HS-5 (cell line): Measurements from ENCODE around the gene DMRT1.
A peak's percentile ranks its signal among the peaks of the same experiment; 100 is the strongest.
"Not testable (repeated sequence)": the region's sequence is repeated elsewhere in the genome, so short reads cannot be mapped to it uniquely, and the experiment has no call there.

Experiments
- DNase-seq: peaks from one replicate; pipeline ENCODE4 v3.0.0-alpha.2; 2012; ENCODE audit warnings: low read depth

DMRT1 gene

DNA sequence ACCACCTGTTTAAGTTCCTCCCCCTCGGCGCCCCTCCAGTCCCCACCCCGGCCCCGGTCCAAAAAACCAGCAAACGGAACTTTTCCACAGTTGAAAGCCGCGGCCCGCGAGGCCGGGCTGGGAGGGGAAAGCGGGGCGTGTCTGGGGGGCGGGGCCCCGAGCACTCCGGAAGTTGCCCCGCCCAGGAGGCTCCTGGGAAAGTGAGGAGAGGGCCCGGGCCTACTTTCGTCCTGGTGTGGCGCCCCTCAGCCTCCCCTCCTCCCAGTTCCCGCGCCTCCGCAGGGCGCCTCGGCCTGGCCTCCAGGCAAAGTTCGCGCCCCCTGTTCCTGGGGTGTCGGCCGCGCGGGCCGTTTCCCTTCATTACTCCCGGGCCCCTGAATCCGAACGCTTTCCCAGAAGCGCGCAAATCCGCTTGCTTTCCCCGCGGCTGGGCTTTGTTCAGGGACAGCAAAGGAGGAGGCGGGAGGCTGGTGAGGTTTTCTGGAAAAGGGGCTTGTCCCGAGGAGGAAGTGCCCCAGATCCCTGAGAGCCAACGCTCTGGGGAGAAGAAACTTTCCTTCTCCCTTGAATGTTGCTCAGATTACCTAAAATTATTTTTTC, 130.5 kb downstream of the DMRT1 start:
- DNase-seq, result no peak

DNA sequence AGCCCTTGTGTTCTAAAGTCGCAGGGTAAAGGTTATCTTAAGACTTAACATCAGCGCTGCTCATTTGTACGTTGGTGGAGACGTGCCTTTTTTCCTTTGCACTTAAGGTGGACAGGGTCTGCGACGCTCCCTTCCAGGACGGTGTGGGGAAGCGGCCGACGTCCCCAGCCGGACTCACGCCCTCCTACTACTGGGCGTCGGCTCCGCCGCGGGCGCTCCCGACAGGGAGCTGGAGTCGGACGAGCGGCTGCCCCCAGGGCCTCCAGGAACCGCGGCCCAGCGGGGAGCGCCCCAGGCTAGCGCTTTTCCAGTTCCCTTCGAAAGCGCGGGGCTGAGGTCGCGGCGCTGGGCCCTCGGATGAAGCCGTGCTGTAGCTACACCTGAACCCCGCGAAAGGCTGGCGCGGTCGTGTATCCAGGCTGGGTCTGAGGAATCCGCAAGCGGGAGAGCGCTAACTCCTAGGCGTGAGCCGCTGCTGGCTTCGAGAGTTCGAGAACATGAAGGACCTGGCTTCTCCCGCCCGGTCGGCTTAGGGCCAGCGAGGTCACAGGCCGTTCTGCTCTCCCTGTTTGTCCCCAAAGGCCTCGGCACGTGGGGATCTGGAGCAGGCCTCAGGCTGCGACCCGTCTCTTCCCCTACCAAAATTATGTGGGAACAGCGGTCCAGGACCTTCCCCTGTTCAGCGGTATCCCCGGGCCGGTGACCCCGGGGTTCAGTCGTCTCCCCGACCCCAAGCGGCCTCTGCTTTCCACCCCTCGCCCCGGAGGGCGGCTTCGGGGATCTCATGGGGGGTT, 131.2 kb downstream of the DMRT1 start:
- DNase-seq, result no peak

GRCh38 chr9:973295-973834, 131.9 kb downstream of the DMRT1 start:
- no peak for DNase-seq

- no peak for DNase-seq
Measured at GRCh38 chr9:974031-974995, 132.8 kb downstream of the DMRT1 start.

DNA sequence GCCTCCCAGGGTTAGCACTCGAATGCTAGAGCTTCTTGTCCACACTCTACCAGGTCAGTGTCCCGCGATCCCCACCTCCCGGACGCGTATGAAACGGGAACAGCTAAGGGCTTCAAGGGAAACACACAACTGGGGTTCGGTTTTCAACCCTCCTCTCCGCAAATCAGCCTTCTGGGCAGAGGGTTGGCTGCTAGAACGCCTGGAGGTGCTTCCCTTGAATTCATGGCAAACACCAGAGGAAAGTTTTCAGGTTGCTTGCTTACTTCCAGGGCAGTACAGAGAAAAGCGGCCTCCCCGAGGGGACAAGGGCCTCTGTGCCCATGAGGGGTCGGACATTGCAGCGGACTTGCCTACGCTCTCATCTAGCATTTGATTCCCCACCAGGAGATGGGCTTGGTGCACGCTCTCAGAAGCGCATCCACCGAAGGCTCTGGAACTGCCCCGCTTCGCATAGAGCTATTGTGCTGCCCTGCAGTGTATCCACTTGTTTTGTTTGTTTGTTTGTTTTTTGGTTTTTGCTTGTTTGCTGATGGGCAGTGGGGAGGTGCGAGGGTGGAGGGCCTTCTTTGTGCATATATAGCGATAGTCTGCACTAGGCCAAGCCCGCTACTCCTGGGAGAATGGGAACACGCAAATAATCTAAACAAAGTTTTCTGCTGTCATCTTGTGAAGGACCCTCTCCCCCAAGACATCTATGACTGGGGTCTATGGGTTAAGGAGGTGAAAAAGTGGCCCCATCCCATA, 133.7 kb downstream of the DMRT1 start:
- DNase-seq, result no peak

DNA sequence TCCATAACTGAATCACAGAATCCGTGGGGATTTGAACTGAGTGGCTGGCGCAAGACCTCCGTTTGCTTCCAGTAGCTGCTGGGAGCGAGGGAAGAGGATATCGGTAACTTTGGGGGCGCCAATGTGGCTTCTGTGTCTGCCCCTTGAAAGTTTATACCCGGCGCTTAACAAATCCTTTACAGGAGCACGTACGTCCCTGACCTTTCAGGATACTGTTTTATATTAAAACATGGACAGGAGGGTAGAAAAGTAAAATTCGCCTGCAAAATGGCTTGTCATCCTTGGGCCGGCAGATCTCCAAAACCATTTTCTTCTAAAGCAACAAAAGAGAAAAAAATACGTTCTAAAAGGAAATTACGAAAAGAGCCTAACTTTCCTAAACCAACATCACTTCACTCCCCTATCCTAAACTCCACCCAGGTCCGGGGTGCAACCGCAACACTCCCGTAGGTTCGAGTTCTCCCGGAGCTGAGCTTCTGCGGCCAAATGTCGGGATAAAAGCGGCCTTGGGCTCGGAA, 134.3 kb downstream of the DMRT1 start:
- no peak for DNase-seq

GRCh38 chr9:976258-976942, 134.9 kb downstream of the DMRT1 start, which contains the start of gene DMRT3:
Gene DMRT3 (plus strand): TSS chr9:976655. CDS start chr9:977002, 347 bp downstream.
- DNase-seq, result no peak

DNA sequence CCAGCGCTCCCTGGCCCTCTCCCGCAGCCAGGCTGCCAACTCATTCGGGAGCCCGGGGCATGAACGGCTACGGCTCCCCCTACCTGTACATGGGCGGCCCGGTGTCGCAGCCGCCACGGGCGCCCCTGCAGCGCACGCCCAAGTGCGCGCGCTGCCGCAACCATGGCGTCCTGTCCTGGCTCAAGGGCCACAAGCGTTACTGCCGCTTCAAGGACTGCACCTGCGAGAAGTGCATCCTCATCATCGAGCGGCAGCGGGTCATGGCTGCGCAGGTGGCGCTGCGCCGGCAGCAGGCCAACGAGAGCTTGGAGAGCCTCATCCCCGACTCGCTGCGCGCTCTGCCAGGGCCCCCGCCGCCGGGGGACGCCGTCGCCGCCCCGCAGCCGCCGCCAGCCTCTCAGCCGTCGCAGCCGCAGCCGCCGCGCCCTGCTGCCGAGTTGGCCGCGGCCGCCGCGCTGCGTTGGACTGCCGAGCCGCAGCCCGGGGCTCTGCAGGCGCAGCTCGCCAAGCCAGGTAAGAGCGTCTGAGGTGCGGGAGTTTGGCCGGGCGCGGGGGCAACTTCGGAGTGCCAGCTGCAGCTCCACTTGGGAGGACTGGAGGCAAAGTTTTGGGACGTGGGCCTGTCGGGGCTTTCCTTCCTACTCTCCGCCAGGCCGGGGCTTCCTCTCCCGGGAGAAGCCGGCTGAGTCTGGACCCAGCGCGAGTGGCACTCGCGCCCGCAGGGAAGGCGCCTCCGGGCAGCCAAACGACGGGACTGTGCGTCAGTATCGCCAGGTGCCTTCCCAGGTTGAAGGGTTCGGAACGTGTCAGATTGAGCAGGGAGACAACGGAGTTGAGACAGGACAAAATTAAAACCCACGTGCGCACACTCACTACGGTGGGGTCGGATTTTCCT, 135.7 kb downstream of the DMRT1 start:
- no peak for DNase-seq

DNA sequence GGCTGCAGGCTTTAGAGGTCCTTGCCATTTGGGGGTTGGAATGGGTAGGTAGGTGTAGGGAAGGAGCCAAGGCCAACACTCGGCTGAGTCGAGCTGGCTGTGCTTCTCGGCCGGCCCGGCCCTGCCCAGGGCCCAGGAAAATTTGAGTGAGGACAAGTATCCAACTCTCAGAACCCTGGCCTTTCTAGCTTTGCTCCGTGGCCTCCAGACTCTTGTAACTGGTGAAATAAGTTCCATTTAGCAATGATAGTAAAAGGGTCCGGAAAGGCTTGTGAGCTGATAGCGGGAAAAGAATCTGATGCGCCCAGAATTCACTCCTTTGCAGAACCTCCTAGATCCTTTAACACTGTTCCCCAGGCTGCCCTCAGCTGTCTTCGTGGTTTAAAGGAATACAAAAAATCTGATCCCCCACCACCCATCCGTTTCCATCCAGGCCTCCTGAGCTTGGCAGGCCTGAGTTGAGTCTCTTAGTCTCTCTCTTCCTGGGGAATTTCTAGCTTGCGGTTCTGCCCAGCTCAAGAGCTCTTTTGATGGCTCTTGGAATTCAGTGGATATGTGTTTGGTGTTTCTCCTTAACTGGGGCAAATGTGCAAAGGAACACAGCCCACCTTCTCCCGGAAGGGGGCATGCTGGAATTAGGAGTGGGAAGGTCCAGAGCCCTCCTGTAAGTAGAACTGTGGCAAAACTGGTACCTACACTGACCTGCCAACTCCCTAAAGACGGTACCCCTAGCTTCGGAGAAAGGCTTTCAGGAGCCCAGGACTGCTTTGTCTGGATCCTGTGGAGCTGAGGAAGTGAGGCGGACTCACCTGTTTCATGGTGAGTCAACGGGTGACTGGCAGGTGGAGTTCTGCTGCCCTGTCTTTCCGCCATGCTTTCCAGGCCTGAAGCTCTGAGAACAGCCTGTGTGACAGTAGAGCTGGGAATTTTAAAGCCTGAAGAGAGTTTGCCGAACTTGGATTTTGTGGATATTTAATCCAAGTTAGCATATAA, 136.6 kb downstream of the DMRT1 start:
- no peak for DNase-seq

DNA sequence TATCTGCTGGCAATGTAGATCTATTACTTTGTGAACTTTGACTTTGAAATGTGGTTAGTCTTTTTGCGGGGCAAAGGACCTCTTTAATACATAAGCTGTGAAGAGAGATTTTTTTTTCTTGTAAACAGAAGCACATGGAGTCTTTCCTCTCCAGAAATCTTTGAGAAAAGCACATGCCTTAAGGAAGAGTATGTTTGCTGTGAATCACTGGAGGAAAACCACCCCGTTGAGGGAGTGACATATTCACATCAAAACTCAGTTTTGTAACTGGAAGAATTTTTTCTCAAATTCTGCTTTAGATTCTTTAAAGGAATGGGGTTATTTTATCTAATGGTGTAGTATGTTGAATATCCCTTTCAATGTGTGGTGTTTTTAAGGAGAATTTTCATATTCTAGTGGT, 138.5 kb downstream of the DMRT1 start:
- DNase-seq, result no peak

DNA sequence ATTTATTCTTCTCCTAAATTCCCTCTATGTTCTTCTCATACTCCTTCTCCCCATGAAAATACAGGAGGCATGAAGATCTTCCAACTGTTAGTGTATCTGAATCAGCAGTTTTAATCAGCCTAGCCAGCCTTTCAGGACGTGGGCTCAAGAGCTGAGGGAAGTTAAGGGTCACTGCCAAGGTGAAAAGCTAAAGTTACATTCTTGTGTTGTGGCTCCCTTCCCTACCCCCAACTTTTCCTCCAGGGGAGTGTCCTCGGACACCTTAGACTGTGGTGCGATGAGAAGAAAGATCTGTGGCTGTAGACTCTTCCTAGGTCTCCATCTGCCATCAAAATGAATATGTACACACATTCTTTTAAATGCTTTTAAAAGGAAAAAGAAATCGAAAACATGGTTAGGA, 139.1 kb downstream of the DMRT1 start:
- no peak for DNase-seq

GRCh38 chr9:981491-981898, 140.0 kb downstream of the DMRT1 start:
- no peak for DNase-seq

DNA sequence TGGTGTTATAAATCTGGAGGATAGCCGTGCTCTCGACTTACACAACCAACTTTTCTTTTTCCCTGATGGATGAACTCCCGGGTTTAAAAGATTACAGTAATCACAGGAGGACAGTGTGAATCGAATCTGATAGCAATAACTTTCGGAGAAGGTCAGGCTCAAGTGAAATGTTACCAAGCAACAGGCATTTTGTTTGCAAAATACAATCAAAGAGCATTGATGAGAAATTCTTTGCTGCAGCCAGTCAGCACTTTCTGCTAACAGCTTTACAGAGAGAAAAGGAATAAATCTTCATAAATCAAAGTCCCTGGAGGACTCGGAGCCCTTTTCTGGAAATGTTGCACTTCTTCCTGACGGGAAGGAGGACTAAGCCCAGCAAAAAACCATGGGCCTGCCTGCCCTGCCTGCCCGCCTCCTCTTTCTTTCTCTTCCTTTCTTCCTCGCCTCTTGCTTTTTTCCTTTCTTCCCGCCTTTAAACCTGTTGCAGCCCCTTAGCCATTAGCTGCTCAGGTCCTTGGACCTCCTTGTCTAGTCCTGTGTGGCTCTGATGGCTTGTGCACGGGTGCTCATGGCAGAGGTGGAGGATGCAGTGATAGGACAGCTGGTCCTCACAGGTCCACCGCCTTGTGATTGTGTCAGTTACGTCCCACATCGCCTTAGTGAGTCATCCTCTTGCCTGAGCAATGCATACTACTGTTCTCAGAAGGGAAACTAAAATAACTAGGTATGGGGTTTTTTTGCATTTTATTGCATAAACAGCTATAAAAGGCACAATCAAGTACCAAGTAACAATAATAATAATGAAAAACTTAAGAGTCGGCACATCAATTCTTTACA, 141.1 kb downstream of the DMRT1 start:
- DNase-seq, result no peak

DNA sequence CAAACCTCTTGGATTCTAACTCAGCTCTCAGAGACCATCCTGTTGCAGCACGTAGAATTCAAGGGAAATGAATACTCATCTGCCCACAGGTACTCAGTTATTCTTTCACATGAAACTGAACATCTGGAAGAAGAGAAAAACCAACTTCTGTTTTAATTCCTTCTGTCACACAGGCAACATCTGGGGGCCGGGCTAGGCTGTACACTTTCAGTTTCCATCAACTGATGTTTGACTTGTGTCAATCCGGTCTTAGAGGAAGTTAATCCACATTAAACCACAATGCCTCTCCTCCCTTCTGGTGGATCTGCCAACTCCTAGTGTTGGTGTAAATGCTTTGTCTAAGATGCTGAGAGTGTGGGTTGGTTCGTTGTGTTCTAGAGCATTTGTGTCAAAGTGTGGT, 152.5 kb downstream of the DMRT1 start:
- no peak for DNase-seq

- DNase-seq, result peak; percentile 52
Measured at GRCh38 chr9:995192-995591, 153.7 kb downstream of the DMRT1 start.

- peak; percentile 86 for DNase-seq
Measured at GRCh38 chr9:995781-996180, 154.3 kb downstream of the DMRT1 start.

- not testable (repeated sequence) for DNase-seq
Measured at GRCh38 chr9:998299-999110, 157.0 kb downstream of the DMRT1 start.
